GM12878 (cell line): ENCODE results near the gene CACNA1G. TPM values are rescaled to one million over a fixed set of nuclear protein-coding genes. Genes with fewer than 3 reads are reported as not detected.

Experiments
- ATAC-seq: fragments of 200-7000 bp; cut with Tn5 transposase; 3 replicates; pipeline ENCODE4 v1.9.1; 2020; ENCODE audit warnings: mild to moderate bottlenecking, moderate library complexity
- BruUV-seq: library from RNA; stranded (reverse); fragments of 400-500 nt; replicated peaks from 2 replicates; lab custom pipeline; 2021; lab: Mats Ljungman, UMichigan
- CTCF ChIA-PET: fragments of 300-600 bp; sonication (Branson Sonifier 250); formaldehyde crosslinking; extraction: SDS; loops from one replicate; lab custom pipeline; 2021; ENCODE audit warnings: inconsistent platforms; lab: Yijun Ruan, JAX
- POLR2A ChIA-PET: fragments of 350-600 bp; formaldehyde crosslinking; extraction: SDS; loops from one replicate; lab custom pipeline; 2021; ENCODE audit warnings: inconsistent platforms; lab: Charles Lee
- RAD21 ChIA-PET: fragments of 300-600 bp; sonication (Branson Sonifier 250); formaldehyde crosslinking; loops from one replicate; lab custom pipeline; 2023; ENCODE audit warnings: antibody characterized with exemption; ENCODE audit not compliant: unreplicated experiment; lab: Charles Lee
- SMC1A ChIA-PET: fragments of 300-600 bp; sonication (Branson Sonifier 250); formaldehyde crosslinking; loops from one replicate; lab custom pipeline; 2023; ENCODE audit not compliant: unreplicated experiment, uncharacterized antibody; lab: Charles Lee
- DNase-seq: peaks from one replicate; pipeline ENCODE4 v3.0.0-alpha.2; 2011; ENCODE audit warnings: low read depth, low spot score
- FAIRE-seq: peaks from 3 replicates; lab custom pipeline; 2011; peaks lifted over from hg19 to GRCh38; lab: Jason Lieb, UNC
- H2AFZ ChIP-seq: 2 replicates; pipeline ENCODE4 v1.6.0; 2011; ENCODE audit warnings: low read depth, low read length, control low read depth; ENCODE audit not compliant: control insufficient read depth
- H3K27ac ChIP-seq: 2 replicates; pipeline ENCODE4 v1.5.1; 2011; ENCODE audit warnings: control low read depth; ENCODE audit not compliant: control insufficient read depth, insufficient read depth
- H3K27me3 ChIP-seq, 2 experiments: replicated peaks in 1 of 2; 2 replicates each; pipeline versions ENCODE4 v1.6.0 to v1.6.1; 2011; ENCODE audit warnings: low read length in 1 of 2; ENCODE audit not compliant: control insufficient read depth in 2 of 2, insufficient read depth in 2 of 2
- H3K36me3 ChIP-seq, 2 experiments: 2 replicates each; pipeline ENCODE4 v1.5.1; 2011; ENCODE audit warnings: low read length in 1 of 2; ENCODE audit not compliant: control insufficient read depth in 2 of 2, insufficient read depth in 2 of 2
- H3K4me1 ChIP-seq: 2 replicates; pipeline ENCODE4 v1.6.1; 2011; ENCODE audit warnings: mild to moderate bottlenecking, low read length, moderate library complexity, mixed read lengths; ENCODE audit not compliant: control insufficient read depth, insufficient read depth
- H3K4me2 ChIP-seq: 2 replicates; pipeline ENCODE4 v1.6.0; 2011; ENCODE audit warnings: control low read depth; ENCODE audit not compliant: control insufficient read depth, insufficient read depth
- H3K4me3 ChIP-seq: fragments of 200-600 bp; sonication (generic); 2 replicates; pipeline ENCODE4 v1.5.1; 2016
- H3K79me2 ChIP-seq: 2 replicates; pipeline ENCODE4 v1.6.0; 2011; ENCODE audit warnings: low read length; ENCODE audit not compliant: control insufficient read depth, insufficient read depth
- H3K9ac ChIP-seq: 2 replicates; pipeline ENCODE4 v1.8.0; 2011; ENCODE audit warnings: low read length, control low read depth, mixed read lengths; ENCODE audit not compliant: control insufficient read depth, insufficient read depth
- H3K9me3 ChIP-seq: replicated peaks from 3 replicates; pipeline ENCODE4 v1.5.1; 2011; ENCODE audit warnings: mild to moderate bottlenecking, low read length; ENCODE audit not compliant: control insufficient read depth, insufficient read depth
- H4K20me1 ChIP-seq: 2 replicates; pipeline ENCODE4 v1.6.0; 2011; ENCODE audit not compliant: control insufficient read depth, insufficient read depth
- ATF7 ChIP-seq: fragments of 450-650 bp; IDR thresholded peaks from 2 replicates; pipeline ENCODE4 v1.6.1; 2016; ENCODE audit warnings: low read depth, mild to moderate bottlenecking
- CBX3 ChIP-seq: fragments of 200-600 bp; sonication (generic); IDR thresholded peaks from 2 replicates; pipeline ENCODE4 v1.6.1; 2016; ENCODE audit warnings: low read depth, borderline replicate concordance
- CHD4 ChIP-seq: fragments of 200-600 bp; sonication (generic); IDR thresholded peaks from 2 replicates; pipeline ENCODE4 v1.6.1; 2016; ENCODE audit warnings: mild to moderate bottlenecking
- GATAD2B ChIP-seq: fragments of 450-650 bp; conservative IDR thresholded peaks from 2 replicates; pipeline ENCODE4 v1.6.1; 2017; ENCODE audit warnings: low read depth, mild to moderate bottlenecking, moderate library complexity
- HDGF ChIP-seq: fragments of 450-650 bp; IDR thresholded peaks from 2 replicates; pipeline ENCODE4 v1.6.1; 2016; ENCODE audit warnings: antibody characterized with exemption
- IKZF1 ChIP-seq: fragments of 450-650 bp; conservative IDR thresholded peaks from 2 replicates; pipeline ENCODE4 v1.6.1; 2017; ENCODE audit warnings: antibody characterized with exemption, mild to moderate bottlenecking
- KDM1A ChIP-seq: fragments of 200-600 bp; sonication (generic); IDR thresholded peaks from 2 replicates; pipeline ENCODE4 v1.6.1; 2016; ENCODE audit warnings: borderline replicate concordance
- MXI1 ChIP-seq: fragments of 150-350 bp; IDR thresholded peaks from 2 replicates; pipeline ENCODE4 v1.6.1; 2011; ENCODE audit warnings: low read depth, mild to moderate bottlenecking, inconsistent platforms, low read length, improper control_type of control experiment
- POLR2AphosphoS2 ChIP-seq: IDR thresholded peaks from 2 replicates; pipeline ENCODE4 v1.6.1; 2011; ENCODE audit warnings: low read depth, mild to moderate bottlenecking, low read length, improper control_type of control experiment, moderate library complexity
- RAD21 ChIP-seq: IDR thresholded peaks from 2 replicates; pipeline ENCODE4 v1.6.1; 2011; ENCODE audit warnings: mild to moderate bottlenecking, low read depth, low read length, moderate library complexity; ENCODE audit not compliant: insufficient read depth
- SIN3A ChIP-seq: IDR thresholded peaks from 2 replicates; pipeline ENCODE4 v1.6.1; 2012; ENCODE audit warnings: low read depth, low read length, improper control_type of control experiment
- SMC3 ChIP-seq: IDR thresholded peaks from 2 replicates; pipeline ENCODE4 v1.6.1; 2011; ENCODE audit warnings: low read length, improper control_type of control experiment, borderline replicate concordance
- WRNIP1 ChIP-seq: IDR thresholded peaks from 2 replicates; pipeline ENCODE4 v1.6.1; 2011; ENCODE audit warnings: low read depth, low read length, improper control_type of control experiment, borderline replicate concordance
- WGBS: methylation state at CpG from one replicate; pipeline ENCODE4 v1.1.6; 2016; ENCODE audit warnings: low lambda C conversion rate; ENCODE audit not compliant: insufficient replicate concordance, insufficient coverage; ENCODE audit errors: missing lambda C conversion rate; 5-methylcytosine and 5-hydroxymethylcytosine counted together
- in situ Hi-C: fragments of 300-500 bp; cut with MboI; formaldehyde crosslinking; loops from 9 replicates; pipeline ENCODE4 v1.14.3; 2018; ENCODE audit warnings: mixed read lengths
- intact Hi-C: fragments of 100-400 bp; cut with micrococcal nuclease; formaldehyde crosslinking; loops from one replicate; pipeline ENCODE4 v1.14.2; 2022; ENCODE audit not compliant: unreplicated experiment
- polyA plus RNA-seq, 11 experiments: library from polyadenylated mRNA; depleted of rRNA in 4 of 11; unstranded in 6 of 11; stranded (reverse) in 5 of 11; fragments of >200 nt; fragmentation: Nextera tagmentation in 4 of 11; fragmentation: Illumina TruSeq in 1 of 11; extraction: Ambion mirVana in 4 of 11; extraction: Trizol in 1 of 11; gene quantifications; 1 replicate in 1 of 11; 2 replicates in 10 of 11; pipeline versions ENCODE4 v1.2.1 to v1.2.3, GENCODE V29; 2011 to 2016; ENCODE audit warnings: inconsistent platforms in 2 of 11, missing spikeins in 2 of 11, low read depth in 1 of 11
- total RNA-seq, 4 experiments: library from RNA; depleted of rRNA in 3 of 4; stranded (reverse); fragments of >200 nt in 3 of 4; fragmentation: Illumina TruSeq in 1 of 4; extraction: Trizol in 1 of 4; gene quantifications; 2 replicates each; pipeline versions ENCODE4 v1.2.1 to v1.2.3, GENCODE V29; 2013 to 2021
- TF ChIP-seq, protein P1 (sequence below): fragments of 450-650 bp; IDR thresholded peaks from 2 replicates; pipeline ENCODE4 v1.6.1; 2017; ENCODE audit warnings: mild to moderate bottlenecking, moderate library complexity
- TF ChIP-seq, protein P2 (sequence below): fragments of 450-650 bp; IDR thresholded peaks from 2 replicates; pipeline ENCODE4 v1.6.1; 2017; ENCODE audit warnings: mild to moderate bottlenecking, low read depth, inconsistent platforms; ENCODE audit not compliant: poor library complexity, severe bottlenecking

The CACNA1G gene
- total and polyA plus RNA-seq, 10 of the 15 experiments (the other 5 are each of a cell fraction or from before 2014, with no cell fraction given) = 0.03 to 0.15 TPM; not detected in 8

DNA sequence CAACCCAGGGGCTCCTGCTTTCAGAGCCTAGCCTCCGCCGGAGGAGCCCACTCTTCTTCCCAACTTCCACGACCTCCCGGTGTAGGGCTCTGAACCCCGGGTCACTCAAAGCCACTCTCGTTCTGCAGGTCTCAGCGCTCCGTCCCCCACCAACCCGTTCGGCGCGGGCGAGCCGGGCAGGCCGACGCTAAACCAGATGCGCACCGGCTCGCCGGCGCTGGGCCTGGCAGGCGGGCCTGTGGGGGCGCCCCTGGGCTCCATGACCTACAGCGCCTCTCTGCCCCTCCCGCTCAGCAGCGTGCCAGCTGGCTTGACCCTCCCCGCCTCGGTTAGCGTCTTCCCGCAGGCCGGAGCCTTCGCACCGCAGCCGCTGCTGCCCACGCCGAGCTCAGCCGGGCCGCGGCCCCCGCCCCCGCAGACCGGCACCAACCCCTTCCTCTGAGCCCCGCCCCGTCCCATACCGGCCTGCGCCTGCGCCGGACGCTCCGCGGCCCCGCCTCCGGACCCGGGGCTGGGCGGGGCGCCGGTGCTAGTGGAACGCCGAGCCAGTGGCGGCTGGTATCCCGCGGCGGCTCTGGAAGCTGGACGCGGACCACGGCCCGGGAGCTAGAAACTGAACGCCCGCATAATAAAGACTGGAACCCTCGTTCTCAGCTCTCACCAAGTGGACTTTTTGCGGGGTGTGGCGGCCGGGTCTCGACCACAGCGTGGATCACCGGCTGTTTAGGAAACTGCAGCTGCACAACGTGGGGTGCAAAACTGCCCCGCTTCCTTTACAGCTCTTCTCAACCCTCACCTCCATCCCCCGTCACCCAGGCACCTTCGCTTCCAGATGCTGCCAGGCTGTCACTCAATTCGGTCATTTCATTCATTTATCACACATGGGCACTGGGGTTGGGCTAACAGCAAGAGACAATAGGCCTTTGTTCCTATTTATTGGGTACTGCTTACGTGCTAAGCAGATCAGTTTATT, 18.5 kb upstream of the CACNA1G start:
- H3K4me3 ChIP-seq = peak overlapping the region; percentile 55
- no peaks in the 10 kb centered on the region for H3K79me2 ChIP-seq
- H3K9ac ChIP-seq = peak overlapping the region; percentile 56
- H3K36me3 ChIP-seq = no peaks in the 10 kb centered on the region
- H3K4me2 ChIP-seq = peak overlapping the region; percentile 91
- intact Hi-C loops (loop anchor here (1.0 to 10.0 kb wide), 2 partner anchors 60 to 413 kb away; no protein-coding TSS in a partner anchor), in situ Hi-C loops (loop anchor here (5.0 to 10.0 kb wide), 4 partner anchors 50 to 413 kb away; no protein-coding TSS in a partner anchor)
- 4% methylated on average over 52 of the region's 82 CpGs for WGBS
- FAIRE-seq (peak; percentile 93), ATAC-seq (peak; percentile 92), DNase-seq (no peak)
- peaks cover 10% of the 10 kb centered on the region for H3K4me1 ChIP-seq
- ChIA-PET CTCF (interaction anchor here (0.7 to 3.2 kb wide), 8 partner anchors 9 to 342 kb away, joined by 3 to 12 read pairs (median 4); no protein-coding TSS in a partner anchor), RAD21 (interaction anchor here (0.5 to 2.2 kb wide), 7 partner anchors 27 to 186 kb away, joined by 3 to 13 read pairs (median 3); no protein-coding TSS in a partner anchor), POLR2A (interaction anchor here (0.6 to 1.4 kb wide), 7 partner anchors 8 to 396 kb away, joined by 3 to 4 read pairs (median 3); partner anchors contain the start of gene LRRC59), SMC1A (interaction anchor here (0.7 to 1.8 kb wide), 6 partner anchors 10 to 180 kb away, joined by 3 to 8 read pairs (median 3); no protein-coding TSS in a partner anchor)
- H4K20me1 ChIP-seq = no peaks in the 10 kb centered on the region
- H2AFZ ChIP-seq = peak overlapping the region; percentile 93
- no peak overlapping the region for H3K27ac ChIP-seq
- BruUV-seq = no TSS peak
- no peaks in the 10 kb centered on the region for H3K27me3 ChIP-seq
- no peaks in the 10 kb centered on the region for H3K9me3 ChIP-seq
- TF ChIP-seq, protein P1, sequence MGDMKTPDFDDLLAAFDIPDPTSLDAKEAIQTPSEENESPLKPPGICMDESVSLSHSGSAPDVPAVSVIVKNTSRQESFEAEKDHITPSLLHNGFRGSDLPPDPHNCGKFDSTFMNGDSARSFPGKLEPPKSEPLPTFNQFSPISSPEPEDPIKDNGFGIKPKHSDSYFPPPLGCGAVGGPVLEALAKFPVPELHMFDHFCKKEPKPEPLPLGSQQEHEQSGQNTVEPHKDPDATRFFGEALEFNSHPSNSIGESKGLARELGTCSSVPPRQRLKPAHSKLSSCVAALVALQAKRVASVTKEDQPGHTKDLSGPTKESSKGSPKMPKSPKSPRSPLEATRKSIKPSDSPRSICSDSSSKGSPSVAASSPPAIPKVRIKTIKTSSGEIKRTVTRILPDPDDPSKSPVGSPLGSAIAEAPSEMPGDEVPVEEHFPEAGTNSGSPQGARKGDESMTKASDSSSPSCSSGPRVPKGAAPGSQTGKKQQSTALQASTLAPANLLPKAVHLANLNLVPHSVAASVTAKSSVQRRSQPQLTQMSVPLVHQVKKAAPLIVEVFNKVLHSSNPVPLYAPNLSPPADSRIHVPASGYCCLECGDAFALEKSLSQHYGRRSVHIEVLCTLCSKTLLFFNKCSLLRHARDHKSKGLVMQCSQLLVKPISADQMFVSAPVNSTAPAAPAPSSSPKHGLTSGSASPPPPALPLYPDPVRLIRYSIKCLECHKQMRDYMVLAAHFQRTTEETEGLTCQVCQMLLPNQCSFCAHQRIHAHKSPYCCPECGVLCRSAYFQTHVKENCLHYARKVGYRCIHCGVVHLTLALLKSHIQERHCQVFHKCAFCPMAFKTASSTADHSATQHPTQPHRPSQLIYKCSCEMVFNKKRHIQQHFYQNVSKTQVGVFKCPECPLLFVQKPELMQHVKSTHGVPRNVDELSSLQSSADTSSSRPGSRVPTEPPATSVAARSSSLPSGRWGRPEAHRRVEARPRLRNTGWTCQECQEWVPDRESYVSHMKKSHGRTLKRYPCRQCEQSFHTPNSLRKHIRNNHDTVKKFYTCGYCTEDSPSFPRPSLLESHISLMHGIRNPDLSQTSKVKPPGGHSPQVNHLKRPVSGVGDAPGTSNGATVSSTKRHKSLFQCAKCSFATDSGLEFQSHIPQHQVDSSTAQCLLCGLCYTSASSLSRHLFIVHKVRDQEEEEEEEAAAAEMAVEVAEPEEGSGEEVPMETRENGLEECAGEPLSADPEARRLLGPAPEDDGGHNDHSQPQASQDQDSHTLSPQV = no peak
- TF ChIP-seq CBX3 = no peak
- no peak for TF ChIP-seq SMC3
- TF ChIP-seq HDGF = no peak
- TF ChIP-seq SIN3A = no peak
- TF ChIP-seq CHD4 = no peak
- TF ChIP-seq, protein P2, sequence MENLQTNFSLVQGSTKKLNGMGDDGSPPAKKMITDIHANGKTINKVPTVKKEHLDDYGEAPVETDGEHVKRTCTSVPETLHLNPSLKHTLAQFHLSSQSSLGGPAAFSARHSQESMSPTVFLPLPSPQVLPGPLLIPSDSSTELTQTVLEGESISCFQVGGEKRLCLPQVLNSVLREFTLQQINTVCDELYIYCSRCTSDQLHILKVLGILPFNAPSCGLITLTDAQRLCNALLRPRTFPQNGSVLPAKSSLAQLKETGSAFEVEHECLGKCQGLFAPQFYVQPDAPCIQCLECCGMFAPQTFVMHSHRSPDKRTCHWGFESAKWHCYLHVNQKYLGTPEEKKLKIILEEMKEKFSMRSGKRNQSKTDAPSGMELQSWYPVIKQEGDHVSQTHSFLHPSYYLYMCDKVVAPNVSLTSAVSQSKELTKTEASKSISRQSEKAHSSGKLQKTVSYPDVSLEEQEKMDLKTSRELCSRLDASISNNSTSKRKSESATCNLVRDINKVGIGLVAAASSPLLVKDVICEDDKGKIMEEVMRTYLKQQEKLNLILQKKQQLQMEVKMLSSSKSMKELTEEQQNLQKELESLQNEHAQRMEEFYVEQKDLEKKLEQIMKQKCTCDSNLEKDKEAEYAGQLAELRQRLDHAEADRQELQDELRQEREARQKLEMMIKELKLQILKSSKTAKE = no peak
- peak; percentile 80 for TF ChIP-seq IKZF1
- TF ChIP-seq RAD21 = no peak
- peak; percentile 88 for TF ChIP-seq GATAD2B
- no peak for TF ChIP-seq POLR2AphosphoS2
- no peak for TF ChIP-seq KDM1A
- TF ChIP-seq MXI1 = 0 out of 2 replicates have a peak, but pooled peaks have one; percentile 29
- TF ChIP-seq ATF7 = no peak
- no peak for TF ChIP-seq WRNIP1
